Neutrophil (primary cell): ENCODE results near the gene KCNQ5.

Experiments used
- H3K27ac ChIP-seq: fragments of 200-600 bp; sonication (generic); 2 replicates; pipeline ENCODE4 v1.5.1; 2016; ENCODE audit warnings: mild to moderate bottlenecking, moderate library complexity
- H3K27me3 ChIP-seq: fragments of 200-600 bp; sonication (generic); 2 replicates; pipeline ENCODE4 v1.6.0; 2016; ENCODE audit warnings: mild to moderate bottlenecking
- H3K36me3 ChIP-seq: fragments of 200-600 bp; sonication (generic); 2 replicates; pipeline ENCODE4 v1.5.1; 2017
- H3K4me1 ChIP-seq, 2 experiments: fragments of 200-600 bp in 1 of 2; sonication (generic) in 1 of 2; 1 replicate in 1 of 2; 2 replicates in 1 of 2; pipeline versions ENCODE4 v1.5.1 to v1.6.1; 2013 to 2016; ENCODE audit warnings: low read depth in 1 of 2, low read length in 1 of 2, mild to moderate bottlenecking in 1 of 2, moderate library complexity in 1 of 2; ENCODE audit not compliant: control insufficient read depth in 1 of 2, insufficient read depth in 1 of 2
- H3K4me3 ChIP-seq, 2 experiments: fragments of 200-600 bp in 1 of 2; sonication (generic) in 1 of 2; 1 replicate in 1 of 2; 2 replicates in 1 of 2; pipeline ENCODE4 v1.5.1; 2013 to 2016; ENCODE audit warnings: low read depth in 1 of 2, low read length in 1 of 2, mild to moderate bottlenecking in 1 of 2, moderate library complexity in 1 of 2
- H3K9me3 ChIP-seq: fragments of 200-600 bp; sonication (generic); 2 replicates; pipeline ENCODE4 v1.5.1; 2016
- TF ChIP-seq, protein P1 (sequence below): fragments of 200-600 bp; sonication (generic); IDR thresholded peaks from 2 replicates; pipeline ENCODE4 v1.5.1; 2016; ENCODE audit warnings: antibody characterized with exemption

KCNQ5 gene

DNA sequence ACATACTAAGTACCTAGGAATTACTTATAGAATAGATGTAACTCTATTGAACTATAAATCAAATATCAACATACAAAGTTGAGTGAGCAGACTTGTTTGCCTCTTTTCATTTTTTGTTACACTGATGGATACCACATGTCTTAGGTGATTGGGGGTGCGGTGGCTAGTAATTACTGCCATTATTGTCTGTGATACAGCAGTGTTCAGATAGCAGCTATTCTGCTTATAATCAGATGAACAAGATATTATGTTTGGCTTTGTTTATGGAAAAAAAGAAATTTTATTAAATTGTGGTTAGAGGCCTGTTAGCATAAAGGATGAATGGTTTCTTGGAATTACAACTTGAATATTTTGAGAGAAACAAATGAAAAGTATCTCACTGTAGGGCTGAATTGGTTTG, 55.9 kb downstream of the KCNQ5 start:
- Histone ChIP-seq H3K27me3 (no peaks in the 10 kb centered on the region), H3K36me3 (no peaks in the 10 kb centered on the region), H3K4me1 (no peaks in the 10 kb centered on the region), H3K4me3 (no peak overlapping the region), H3K9me3 (no peaks in the 10 kb centered on the region), H3K27ac (no peak overlapping the region)
- TF ChIP-seq, protein P1, sequence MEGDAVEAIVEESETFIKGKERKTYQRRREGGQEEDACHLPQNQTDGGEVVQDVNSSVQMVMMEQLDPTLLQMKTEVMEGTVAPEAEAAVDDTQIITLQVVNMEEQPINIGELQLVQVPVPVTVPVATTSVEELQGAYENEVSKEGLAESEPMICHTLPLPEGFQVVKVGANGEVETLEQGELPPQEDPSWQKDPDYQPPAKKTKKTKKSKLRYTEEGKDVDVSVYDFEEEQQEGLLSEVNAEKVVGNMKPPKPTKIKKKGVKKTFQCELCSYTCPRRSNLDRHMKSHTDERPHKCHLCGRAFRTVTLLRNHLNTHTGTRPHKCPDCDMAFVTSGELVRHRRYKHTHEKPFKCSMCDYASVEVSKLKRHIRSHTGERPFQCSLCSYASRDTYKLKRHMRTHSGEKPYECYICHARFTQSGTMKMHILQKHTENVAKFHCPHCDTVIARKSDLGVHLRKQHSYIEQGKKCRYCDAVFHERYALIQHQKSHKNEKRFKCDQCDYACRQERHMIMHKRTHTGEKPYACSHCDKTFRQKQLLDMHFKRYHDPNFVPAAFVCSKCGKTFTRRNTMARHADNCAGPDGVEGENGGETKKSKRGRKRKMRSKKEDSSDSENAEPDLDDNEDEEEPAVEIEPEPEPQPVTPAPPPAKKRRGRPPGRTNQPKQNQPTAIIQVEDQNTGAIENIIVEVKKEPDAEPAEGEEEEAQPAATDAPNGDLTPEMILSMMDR = no peak

GRCh38 chr6:72683797-72684196, 61.9 kb downstream of the KCNQ5 start:
- H3K9me3 ChIP-seq = no peaks in the 10 kb centered on the region
- TF ChIP-seq, protein P1 = no peak
- no peaks in the 10 kb centered on the region for H3K4me1 ChIP-seq
- no peak overlapping the region for H3K4me3 ChIP-seq
- no peaks in the 10 kb centered on the region for H3K36me3 ChIP-seq
- H3K27ac ChIP-seq = no peak overlapping the region
- no peaks in the 10 kb centered on the region for H3K27me3 ChIP-seq

DNA sequence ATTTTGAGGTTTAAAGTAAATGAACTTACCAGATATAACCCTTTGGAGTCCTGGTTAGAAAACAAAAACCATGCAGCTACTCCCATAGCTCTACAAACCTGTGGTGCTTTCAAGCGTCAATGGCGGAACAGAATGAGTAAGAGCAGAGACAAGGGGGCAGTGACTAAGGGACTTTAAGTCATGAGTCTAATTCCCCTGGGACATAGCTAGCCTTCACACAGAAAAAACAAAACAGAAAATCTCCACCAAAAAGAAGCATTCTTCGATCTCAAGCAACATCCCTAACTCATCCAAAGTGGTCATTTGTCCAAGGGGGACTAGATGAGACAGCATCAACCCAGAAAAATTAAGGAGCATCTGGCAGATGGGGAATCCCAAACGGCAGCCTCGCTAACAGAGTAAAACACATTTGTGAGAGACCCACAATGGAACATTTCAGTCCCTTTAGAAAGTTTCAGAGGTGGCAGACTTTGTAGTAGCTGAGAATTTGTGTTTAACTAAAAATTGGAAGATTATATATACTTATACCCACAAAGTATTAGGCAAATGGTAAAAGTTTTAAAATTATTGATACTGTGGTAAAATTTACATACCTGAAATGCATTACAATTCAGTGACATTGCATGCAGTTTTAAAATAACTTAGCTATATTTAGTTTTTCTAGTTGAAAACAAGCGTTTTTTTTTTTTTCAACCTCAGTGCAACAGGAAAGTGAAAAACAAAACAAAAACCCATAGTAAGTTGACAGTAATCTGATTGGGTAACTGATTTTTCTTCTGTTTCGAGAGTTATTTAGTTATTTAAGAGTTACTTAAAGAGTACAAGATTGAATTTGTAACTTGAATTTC, 67.5 kb downstream of the KCNQ5 start:
- no peaks in the 10 kb centered on the region for H3K27me3 ChIP-seq
- H3K9me3 ChIP-seq = no peaks in the 10 kb centered on the region
- H3K27ac ChIP-seq = no peak overlapping the region
- H3K36me3 ChIP-seq = no peaks in the 10 kb centered on the region
- TF ChIP-seq, protein P1 = no peak
- H3K4me3 ChIP-seq = no peak overlapping the region
- no peaks in the 10 kb centered on the region for H3K4me1 ChIP-seq

DNA sequence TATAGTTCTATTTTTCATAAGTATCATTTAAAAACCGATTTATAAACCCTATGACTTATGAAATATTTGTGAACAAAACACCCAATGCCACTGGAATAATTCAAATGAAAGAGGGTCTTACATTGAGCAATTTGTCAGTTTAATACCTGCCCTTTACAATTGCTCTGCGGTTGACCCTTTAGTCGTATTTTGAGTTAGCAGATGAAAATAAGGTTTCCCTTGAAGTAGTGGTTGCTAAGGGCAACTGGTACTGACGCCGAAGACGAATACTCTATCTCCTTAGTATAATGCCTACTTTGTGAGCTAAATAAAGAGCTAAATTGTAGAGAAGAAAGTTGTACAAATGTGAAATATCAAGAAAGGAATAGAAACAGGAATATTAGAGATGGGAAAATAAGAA, 69.4 kb downstream of the KCNQ5 start:
- Histone ChIP-seq H3K4me3 (no peak overlapping the region), H3K27ac (no peak overlapping the region), H3K36me3 (no peaks in the 10 kb centered on the region), H3K27me3 (no peaks in the 10 kb centered on the region), H3K4me1 (no peaks in the 10 kb centered on the region), H3K9me3 (no peaks in the 10 kb centered on the region)
- TF ChIP-seq, protein P1 = no peak

GRCh38 chr6:72696055-72696454, 74.2 kb downstream of the KCNQ5 start:
- Histone ChIP-seq H3K4me1 (no peaks in the 10 kb centered on the region), H3K4me3 (no peak overlapping the region), H3K27ac (no peak overlapping the region), H3K9me3 (no peaks in the 10 kb centered on the region), H3K27me3 (no peaks in the 10 kb centered on the region), H3K36me3 (no peaks in the 10 kb centered on the region)
- TF ChIP-seq, protein P1 = no peak
